Measurements from ENCODE around the gene APOBEC3A. TPM values are rescaled to one million over a fixed set of nuclear protein-coding genes. Genes with fewer than 3 reads are reported as not detected.
"Not testable (repeated sequence)": the region's sequence is repeated elsewhere in the genome, so short reads cannot be mapped to it uniquely, and the experiment has no call there.

The APOBEC3A gene
- total RNA-seq, 1 donor from 2014 or later = 9.0 TPM

- ATAC-seq = peak; percentile 40
Measured at GRCh38 chr22:38981005-38981991, 23.9 kb downstream of the APOBEC3A start.

DNA sequence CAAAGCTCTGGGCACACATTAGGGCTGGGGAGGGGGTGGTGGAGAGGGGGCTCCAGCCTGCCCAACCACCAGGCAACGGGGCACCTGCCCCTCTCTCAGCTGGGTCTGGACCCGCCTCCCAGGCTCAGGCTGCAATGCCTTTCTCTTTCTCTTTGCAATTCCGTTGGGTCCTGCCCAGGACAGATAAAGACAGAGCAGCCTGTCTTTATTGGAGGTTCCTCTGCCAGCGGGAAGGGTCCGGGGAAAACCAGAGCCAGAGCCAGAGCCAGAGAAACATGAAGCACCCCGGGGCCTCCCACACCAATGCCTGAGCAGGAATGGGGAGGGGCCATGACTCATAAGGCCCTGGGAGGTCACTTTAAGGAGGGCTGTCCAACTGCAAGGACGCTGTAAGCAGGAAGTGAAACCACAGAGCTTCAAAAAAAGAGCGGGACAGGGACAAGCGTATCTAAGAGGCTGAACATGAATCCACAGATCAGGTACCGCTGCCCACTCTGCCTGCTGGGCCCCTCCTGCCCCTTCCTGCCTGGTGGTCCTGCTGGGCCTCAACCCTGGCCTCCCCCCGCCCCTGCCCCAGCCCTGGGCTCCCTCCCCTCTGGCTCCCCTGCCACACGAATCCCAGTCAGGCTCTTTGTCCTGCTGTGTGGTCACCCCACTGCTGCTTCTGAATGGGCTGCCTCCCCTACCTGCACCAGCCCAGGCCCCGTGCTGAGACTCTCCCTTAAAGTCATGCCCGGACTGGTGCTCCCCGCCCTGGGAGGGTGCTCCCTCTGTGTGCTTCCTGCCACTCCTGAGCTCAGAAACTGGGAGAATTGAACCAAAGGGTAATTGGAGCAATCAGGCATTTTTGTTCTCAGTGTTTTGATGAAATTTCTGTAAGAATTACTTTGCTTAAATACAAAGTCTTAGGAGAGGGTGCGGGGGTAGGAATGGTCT is 24.9 kb downstream of the APOBEC3A start, which contains the start of gene APOBEC3B:
Gene APOBEC3B, plus strand, starts transcription at position 356 of the 936 bp plus-strand sequence. Its CDS starts 107 bp downstream, at position 463.
- ATAC-seq (peak; percentile 96), DNase-seq (peak; percentile 79)
- intact Hi-C loops (cut with DNase I) = no loop called here
- TF ChIP-seq, protein P1, sequence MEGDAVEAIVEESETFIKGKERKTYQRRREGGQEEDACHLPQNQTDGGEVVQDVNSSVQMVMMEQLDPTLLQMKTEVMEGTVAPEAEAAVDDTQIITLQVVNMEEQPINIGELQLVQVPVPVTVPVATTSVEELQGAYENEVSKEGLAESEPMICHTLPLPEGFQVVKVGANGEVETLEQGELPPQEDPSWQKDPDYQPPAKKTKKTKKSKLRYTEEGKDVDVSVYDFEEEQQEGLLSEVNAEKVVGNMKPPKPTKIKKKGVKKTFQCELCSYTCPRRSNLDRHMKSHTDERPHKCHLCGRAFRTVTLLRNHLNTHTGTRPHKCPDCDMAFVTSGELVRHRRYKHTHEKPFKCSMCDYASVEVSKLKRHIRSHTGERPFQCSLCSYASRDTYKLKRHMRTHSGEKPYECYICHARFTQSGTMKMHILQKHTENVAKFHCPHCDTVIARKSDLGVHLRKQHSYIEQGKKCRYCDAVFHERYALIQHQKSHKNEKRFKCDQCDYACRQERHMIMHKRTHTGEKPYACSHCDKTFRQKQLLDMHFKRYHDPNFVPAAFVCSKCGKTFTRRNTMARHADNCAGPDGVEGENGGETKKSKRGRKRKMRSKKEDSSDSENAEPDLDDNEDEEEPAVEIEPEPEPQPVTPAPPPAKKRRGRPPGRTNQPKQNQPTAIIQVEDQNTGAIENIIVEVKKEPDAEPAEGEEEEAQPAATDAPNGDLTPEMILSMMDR (IDR thresholded peaks at IDR 0.05) = no peak
- Histone ChIP-seq H3K9me3 (no peaks in the 10 kb centered on the region), H3K4me3 (peak within 1 kb of the TSS; percentile 40), H3K27ac (no peak within 1 kb of the TSS), H3K36me3 (no peaks in the 10 kb centered on the region), H3K27me3 (no peaks in the 10 kb centered on the region), H3K4me1 (peaks cover 3% of the 10 kb centered on the region)

More at GRCh38 chr22:38981005-38981991, 23.9 kb downstream of the APOBEC3A start:
- intact Hi-C loops (cut with DNase I) = no loop called here
- TF ChIP-seq, protein P1 (IDR thresholded peaks at IDR 0.05) = peak; percentile 16
- H3K27ac ChIP-seq = no peak overlapping the region
- no peak for DNase-seq
- H3K27me3 ChIP-seq = no peaks in the 10 kb centered on the region
- H3K36me3 ChIP-seq = no peaks in the 10 kb centered on the region
- no peaks in the 10 kb centered on the region for H3K9me3 ChIP-seq
- peak overlapping the region; percentile 40 for H3K4me3 ChIP-seq
- H3K4me1 ChIP-seq = peaks cover 3% of the 10 kb centered on the region

DNA sequence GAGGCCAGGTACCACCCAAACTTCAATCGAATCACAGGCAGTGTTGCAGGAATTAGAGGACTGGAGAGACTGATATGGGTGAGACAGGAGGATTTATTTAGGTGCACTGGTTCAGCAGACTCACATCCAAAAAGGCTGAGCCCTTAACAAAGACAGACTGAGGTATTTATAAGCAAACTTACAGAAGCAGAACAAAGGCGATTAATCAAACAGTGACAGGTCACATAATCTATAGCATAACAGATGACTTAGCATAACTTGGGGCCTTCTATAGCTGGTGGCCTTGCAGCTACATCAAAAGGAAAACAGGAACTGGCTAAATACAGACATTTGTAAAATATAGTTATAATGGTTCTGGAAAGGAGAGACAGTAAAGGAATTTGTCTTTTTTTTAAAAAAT is 26.8 kb downstream of the APOBEC3A start:
- Histone ChIP-seq H3K4me1 (peaks cover 3% of the 10 kb centered on the region), H3K27me3 (no peaks in the 10 kb centered on the region), H3K36me3 (no peaks in the 10 kb centered on the region), H3K27ac (no peak overlapping the region), H3K9me3 (no peaks in the 10 kb centered on the region), H3K4me3 (no peak overlapping the region)
- ATAC-seq = no peak
- TF ChIP-seq, protein P1 (IDR thresholded peaks at IDR 0.05) = no peak
- DNase-seq = no peak
- intact Hi-C loops (cut with DNase I) = no loop called here

DNA sequence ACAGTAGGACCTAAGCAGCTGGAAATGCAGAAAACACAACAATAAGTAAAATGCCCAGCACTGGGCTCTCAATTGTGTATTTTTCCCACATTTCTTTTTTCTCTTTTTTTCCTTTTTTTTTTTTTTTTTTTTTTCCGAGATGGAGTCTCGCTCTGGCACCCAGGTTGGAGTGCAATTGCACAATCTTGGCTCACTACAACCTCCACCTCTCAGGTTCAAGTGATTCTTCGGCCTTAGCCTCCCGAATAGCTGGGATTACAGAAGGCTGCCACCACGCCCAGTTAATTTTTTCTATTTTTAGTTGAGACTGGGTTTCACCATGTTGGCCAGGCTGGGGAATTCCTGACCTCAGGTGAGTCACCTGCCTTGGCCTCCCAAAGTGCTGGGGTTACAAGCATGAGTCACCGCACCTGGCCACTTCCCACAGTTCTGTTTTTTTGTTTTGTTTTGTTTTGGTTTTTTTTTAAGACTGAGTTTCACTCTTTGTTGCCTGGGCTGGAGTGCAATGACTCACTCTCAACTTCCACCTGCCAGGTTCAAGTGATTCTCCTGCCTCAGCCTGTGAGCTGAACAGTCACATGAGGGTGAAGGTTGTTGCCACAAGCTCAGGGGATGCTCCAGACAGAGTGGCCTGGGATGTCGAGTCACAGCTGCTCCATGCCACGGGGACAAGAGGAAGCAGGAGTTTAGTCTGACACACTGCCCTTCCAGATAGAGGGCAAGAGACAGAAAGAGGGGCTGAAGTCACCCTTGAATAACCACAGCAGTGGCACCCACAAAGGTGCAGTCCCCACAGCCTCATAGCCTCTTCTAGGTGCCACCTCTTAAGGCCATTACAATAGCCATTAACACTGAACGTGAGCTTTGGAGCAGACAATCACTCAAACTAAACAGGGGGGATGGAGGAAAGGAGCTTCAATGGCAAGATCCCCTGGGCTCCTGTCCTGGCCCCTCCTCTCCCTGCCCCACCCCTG is 27.7 kb downstream of the APOBEC3A start:
- DNase-seq (peak; percentile 71), ATAC-seq (peak; percentile 73)
- H3K9me3 ChIP-seq; intact Hi-C loops (cut with DNase I); H3K36me3 ChIP-seq; H3K4me3 ChIP-seq; H3K27ac ChIP-seq; H3K4me1 ChIP-seq; H3K27me3 ChIP-seq: not testable (repeated sequence)

GRCh38 chr22:38986629-38987028 is 29.2 kb downstream of the APOBEC3A start:
- Histone ChIP-seq H3K4me3 (no peak overlapping the region), H3K9me3 (no peaks in the 10 kb centered on the region), H3K36me3 (no peaks in the 10 kb centered on the region), H3K27me3 (no peaks in the 10 kb centered on the region), H3K4me1 (peaks cover 1% of the 10 kb centered on the region), H3K27ac (no peak overlapping the region)
- TF ChIP-seq, protein P1 (IDR thresholded peaks at IDR 0.05) = no peak
- intact Hi-C loops (cut with DNase I) = no loop called here
- DNase-seq = no peak
- ATAC-seq = no peak

Measured in upper lobe of right lung (tissue), 1 donor.